Thymus (tissue), 11 donors: Measurements from ENCODE around the gene ABLIM2. TPM values are rescaled to one million over a fixed set of nuclear protein-coding genes. Genes with fewer than 3 reads are reported as not detected.

Source experiments
- DNase-seq, 9 donors: peaks; one replicate each; pipeline ENCODE4 v3.0.0-alpha.2; 2013; ENCODE audit warnings: low spot score in 9 of 9, low read depth in 6 of 9, missing footprints in 1 of 9
- H3K27ac ChIP-seq, 2 donors: one replicate each; pipeline ENCODE4 v1.5.1; 2013; ENCODE audit warnings: control low read depth in 1 of 2, low read depth in 1 of 2, low read length in 1 of 2, mild to moderate bottlenecking in 1 of 2, moderate library complexity in 1 of 2
- H3K27me3 ChIP-seq, 2 donors: one replicate each; pipeline ENCODE4 v1.5.1; 2013; ENCODE audit warnings: low read length in 1 of 2; ENCODE audit not compliant: control insufficient read depth in 2 of 2, insufficient read depth in 1 of 2
- H3K36me3 ChIP-seq, 2 donors: one replicate each; pipeline ENCODE4 v1.5.1; 2013; ENCODE audit warnings: low read length in 1 of 2, mild to moderate bottlenecking in 1 of 2, moderate library complexity in 1 of 2; ENCODE audit not compliant: control insufficient read depth in 2 of 2, insufficient read depth in 2 of 2
- H3K4me1 ChIP-seq, 2 donors: one replicate each; pipeline ENCODE4 v1.5.1; 2013; ENCODE audit warnings: low read length in 2 of 2; ENCODE audit not compliant: control insufficient read depth in 2 of 2, insufficient read depth in 2 of 2
- H3K4me3 ChIP-seq, 2 donors: one replicate each; pipeline ENCODE4 v1.5.1; 2013; ENCODE audit warnings: low read length in 2 of 2, control low read depth in 1 of 2, mild to moderate bottlenecking in 1 of 2
- H3K9me3 ChIP-seq, 2 donors: one replicate each; pipeline ENCODE4 v1.5.1; 2013; ENCODE audit warnings: low read length in 1 of 2, mild to moderate bottlenecking in 1 of 2; ENCODE audit not compliant: control insufficient read depth in 2 of 2, insufficient read depth in 1 of 2
- WGBS: extraction: QIAGEN DNeasy Blood & Tissue Kit; methylation state at CpG from one replicate; pipeline ENCODE4 v1.1.7; 2013; 5-methylcytosine and 5-hydroxymethylcytosine counted together
- polyA plus RNA-seq: library from polyadenylated mRNA; stranded (reverse); fragments of 200-250 nt; gene quantifications from one replicate; pipeline ENCODE4 v1.2.3, GENCODE V29; 2013
- total RNA-seq: library from RNA; stranded (reverse); fragments of 120-200 nt; gene quantifications from one replicate; pipeline ENCODE4 v1.2.4, GENCODE V29; 2013
- donor health status: healthy.

The ABLIM2 gene
- total and polyA plus RNA-seq, 2 donors = 1.0 to 7.4 TPM

DNA sequence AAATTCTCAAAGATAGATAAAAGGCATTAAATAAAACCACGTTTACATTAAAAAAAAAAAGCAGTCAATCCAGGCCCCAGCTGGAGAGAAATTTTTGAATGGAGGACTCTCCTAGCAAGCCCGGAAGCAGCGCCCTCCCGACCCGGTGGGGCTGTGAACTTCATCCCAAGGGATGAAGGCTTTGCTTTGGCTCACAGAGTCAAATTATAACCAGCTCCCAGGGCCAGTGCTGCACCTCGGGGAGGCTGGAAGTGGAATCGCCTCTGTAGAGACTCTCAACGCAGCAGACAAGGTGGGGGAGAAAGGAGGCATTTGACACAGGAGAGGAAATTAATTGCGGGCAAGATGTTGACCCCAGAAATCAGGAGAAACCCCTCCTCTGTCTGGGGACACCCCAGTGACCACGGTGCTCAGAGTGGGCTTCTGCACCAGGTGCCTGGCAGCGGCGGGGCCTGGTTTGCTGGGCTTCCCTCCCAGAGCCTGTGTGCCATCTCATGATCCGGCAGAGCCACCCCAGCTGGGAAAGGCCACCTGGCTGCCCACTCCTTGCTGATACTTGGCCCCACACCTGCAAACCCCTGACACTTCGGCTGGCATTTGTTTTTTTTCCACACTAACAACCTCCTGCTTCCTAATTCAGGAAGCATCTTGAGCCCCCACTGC is 71.7 kb downstream of the ABLIM2 start:
- 77% methylated on average over 14 of the region's 14 CpGs for WGBS
- H3K4me3 ChIP-seq = no peak overlapping the region
- DNase-seq = no peak
- H3K9me3 ChIP-seq = no peaks in the 10 kb centered on the region
- no peaks in the 10 kb centered on the region for H3K4me1 ChIP-seq
- H3K27me3 ChIP-seq = no peaks in the 10 kb centered on the region
- H3K27ac ChIP-seq = no peak overlapping the region
- no peaks in the 10 kb centered on the region for H3K36me3 ChIP-seq

DNA sequence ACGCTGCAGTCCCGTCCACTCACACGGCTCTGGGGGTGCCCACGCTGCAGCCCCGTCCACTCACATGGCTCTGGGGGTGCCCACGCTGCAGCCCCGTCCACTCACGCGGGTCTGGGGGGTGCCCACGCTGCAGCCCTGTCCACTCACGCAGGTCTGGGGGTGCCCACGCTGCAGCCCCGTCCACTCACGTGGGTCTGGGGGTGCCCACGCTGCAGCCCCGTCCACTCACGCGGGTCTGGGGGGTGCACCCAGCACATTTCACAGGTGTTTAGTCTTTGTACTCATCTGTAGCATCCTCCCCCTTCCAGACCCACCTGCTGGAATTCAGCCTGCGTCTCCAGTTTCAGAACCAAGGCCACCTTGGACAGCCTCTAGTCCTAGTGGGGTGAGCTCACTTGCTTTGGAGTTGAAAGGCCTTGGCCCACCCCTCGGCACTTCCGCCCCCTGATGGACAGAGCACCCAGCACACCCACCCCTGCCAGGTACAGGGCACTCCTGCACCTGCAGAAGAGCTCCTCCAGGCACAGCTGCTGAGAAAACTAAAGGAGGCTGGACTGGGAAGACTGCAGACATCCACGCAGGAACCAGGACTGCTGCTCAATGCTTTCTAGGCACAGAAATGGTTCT is 73.0 kb downstream of the ABLIM2 start:
- Histone ChIP-seq H3K36me3 (no peaks in the 10 kb centered on the region), H3K4me1 (no peaks in the 10 kb centered on the region), H3K9me3 (no peaks in the 10 kb centered on the region), H3K27me3 (peaks cover 0 to 7% of the 10 kb centered on the region in 2 donors), H3K27ac (no peak overlapping the region), H3K4me3 (no peak overlapping the region)
- WGBS = 92% methylated on average over 22 of the region's 22 CpGs
- no peak for DNase-seq

DNA sequence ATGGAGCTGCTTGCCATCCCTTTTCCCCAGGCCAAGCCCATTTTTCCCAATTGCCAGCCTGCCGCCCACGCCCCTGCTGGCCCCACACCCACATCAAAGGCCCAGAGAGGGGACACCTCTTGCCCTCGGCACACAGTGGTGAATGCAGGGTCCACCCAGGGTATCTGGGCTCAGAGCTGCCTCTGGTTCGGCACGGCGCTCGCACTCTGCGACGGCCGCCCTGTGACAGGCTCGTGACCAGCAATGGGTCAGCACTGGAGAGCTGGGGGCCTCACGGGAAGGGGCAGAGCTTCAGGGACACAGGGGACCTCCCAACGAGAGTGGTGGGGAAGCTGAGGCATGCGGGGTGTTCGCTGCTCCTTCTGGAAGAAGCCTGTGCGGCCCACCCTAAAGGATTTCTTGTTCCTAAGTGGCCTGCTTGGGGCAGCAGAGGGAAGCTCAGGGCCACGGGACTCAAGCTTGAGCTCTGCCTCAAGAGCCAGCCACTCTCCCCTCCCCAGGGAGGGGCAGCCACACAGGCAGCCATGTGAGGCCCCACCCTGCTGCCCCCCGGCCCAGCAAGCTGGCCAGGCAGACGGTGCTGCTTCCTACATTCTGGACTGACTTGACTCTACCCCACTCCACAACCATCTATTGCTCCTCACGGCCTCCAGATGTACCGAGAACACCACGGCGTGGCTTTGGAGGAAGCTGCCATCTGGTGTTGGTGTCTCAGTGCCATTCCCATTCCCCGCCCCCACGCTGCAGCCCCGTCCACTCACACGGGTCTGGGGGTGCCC is 73.7 kb downstream of the ABLIM2 start:
- WGBS = 90% methylated on average over 27 of the region's 27 CpGs
- H3K36me3 ChIP-seq = no peaks in the 10 kb centered on the region
- DNase-seq = no peak

DNA sequence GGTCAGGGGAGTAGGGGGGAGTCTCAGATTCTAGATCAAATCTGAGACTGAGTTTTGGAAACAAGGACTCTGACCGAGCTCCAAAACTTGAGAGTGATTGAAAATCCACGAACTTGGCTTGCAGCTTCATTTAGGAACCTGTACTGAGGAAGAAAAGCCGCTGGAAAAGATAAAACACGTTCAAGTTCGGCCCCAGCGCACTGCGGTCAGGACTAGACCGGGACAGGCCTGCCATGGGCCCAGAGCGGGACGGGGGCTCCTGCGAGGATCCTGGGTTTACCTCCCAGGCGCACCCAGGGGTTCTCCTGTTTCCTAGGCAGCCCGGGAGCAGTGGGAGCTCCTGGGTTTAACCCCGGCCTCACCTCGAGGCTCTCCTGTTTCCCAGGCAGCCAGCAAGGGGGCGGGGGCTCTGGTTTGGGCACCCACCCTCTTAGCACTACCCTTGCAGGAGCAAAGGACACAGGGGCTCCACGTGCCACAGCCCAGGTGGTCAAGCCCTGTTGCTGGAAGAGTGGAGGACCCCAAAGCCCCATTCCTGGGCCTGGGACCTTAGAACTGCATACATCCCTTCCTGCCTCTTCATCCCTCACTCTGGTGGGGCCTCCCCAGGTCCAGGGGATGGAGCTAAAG is 74.5 kb downstream of the ABLIM2 start:
- peaks cover 7 to 20% of the 10 kb centered on the region in 2 donors for H3K27me3 ChIP-seq
- H3K4me1 ChIP-seq = no peaks in the 10 kb centered on the region
- H3K36me3 ChIP-seq = no peaks in the 10 kb centered on the region
- 91% methylated on average over 17 of the region's 17 CpGs for WGBS
- no peaks in the 10 kb centered on the region for H3K9me3 ChIP-seq
- H3K4me3 ChIP-seq = no peak overlapping the region
- no peak for DNase-seq
- no peak overlapping the region for H3K27ac ChIP-seq

More for the DNA sequence above, 73.7 kb downstream of the ABLIM2 start:
- Histone ChIP-seq H3K27me3 (peaks cover 4 to 14% of the 10 kb centered on the region in 2 donors), H3K27ac (no peak overlapping the region), H3K4me1 (no peaks in the 10 kb centered on the region), H3K4me3 (no peak overlapping the region), H3K9me3 (no peaks in the 10 kb centered on the region)

DNA sequence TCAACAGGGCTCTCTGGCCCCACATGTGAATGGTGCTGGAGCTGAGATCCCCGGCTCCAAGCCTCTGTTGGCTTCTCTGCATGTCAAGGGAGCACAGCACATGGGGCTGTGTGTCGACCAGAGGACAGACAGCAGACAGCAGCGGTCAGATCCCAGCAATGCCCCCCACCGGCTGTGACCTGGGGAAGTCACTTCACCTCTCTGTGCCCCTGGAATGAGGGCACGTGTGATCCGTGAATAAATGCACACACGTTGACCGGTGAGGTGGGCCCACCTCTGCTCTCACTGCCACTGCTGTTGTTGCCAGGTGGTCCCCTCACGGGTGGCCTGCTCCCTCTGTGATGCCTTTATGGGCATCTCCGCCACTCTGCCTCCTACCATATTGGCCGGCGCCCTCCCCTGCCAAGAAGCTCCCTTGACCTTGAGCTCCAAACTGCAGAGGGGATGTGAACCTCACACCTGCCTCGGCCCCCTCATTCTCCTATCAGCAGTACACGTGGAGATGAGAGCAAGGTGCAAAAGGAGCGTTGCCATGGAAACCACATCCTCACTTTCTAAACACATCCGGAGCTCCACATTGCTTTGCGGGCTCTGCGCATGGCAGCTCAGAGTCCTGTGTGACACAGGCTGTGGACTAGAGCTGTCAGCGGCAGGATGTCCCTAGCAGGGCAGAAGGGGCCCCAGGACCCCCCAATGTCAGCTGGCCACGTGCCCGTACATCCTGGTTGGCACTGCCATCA is 75.4 kb downstream of the ABLIM2 start:
- no peak overlapping the region for H3K27ac ChIP-seq
- H3K4me3 ChIP-seq = no peak overlapping the region
- DNase-seq = no peak
- H3K36me3 ChIP-seq = no peaks in the 10 kb centered on the region
- WGBS = 88% methylated on average over 21 of the region's 21 CpGs
- H3K4me1 ChIP-seq = no peaks in the 10 kb centered on the region
- H3K9me3 ChIP-seq = no peaks in the 10 kb centered on the region
- H3K27me3 ChIP-seq = peaks cover 7 to 26% of the 10 kb centered on the region in 2 donors

DNA sequence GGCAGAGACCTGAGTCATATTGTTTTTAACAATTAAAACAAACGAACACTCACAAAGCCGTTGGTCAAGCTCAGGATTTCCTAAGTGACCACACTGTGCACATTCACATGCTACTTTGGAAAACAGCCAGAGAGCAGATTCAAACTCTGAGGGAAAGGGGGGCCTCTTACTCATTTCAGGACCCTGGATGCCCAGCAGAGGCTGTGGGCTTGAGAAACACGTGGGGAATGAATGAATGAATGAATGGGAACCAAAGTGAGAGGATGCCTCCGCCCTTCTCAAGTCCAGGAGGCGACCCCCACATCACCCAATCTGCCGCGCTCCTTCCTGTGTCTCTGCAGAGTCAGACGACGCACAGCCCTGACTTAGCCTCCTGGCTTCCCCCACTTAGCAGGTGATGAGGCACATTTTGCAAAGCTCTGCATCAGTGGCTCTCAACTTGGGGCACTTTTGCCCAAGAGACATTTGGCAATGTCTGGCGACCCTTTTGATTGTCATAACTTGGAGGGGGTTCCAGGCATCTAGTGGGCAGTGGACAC is 76.0 kb downstream of the ABLIM2 start:
- Histone ChIP-seq H3K27ac (no peak overlapping the region), H3K4me1 (no peaks in the 10 kb centered on the region), H3K27me3 (peaks cover 7 to 26% of the 10 kb centered on the region in 2 donors), H3K9me3 (no peaks in the 10 kb centered on the region), H3K4me3 (no peak overlapping the region), H3K36me3 (no peaks in the 10 kb centered on the region)
- 63% methylated on average over 10 of the region's 10 CpGs for WGBS
- DNase-seq = no peak

DNA sequence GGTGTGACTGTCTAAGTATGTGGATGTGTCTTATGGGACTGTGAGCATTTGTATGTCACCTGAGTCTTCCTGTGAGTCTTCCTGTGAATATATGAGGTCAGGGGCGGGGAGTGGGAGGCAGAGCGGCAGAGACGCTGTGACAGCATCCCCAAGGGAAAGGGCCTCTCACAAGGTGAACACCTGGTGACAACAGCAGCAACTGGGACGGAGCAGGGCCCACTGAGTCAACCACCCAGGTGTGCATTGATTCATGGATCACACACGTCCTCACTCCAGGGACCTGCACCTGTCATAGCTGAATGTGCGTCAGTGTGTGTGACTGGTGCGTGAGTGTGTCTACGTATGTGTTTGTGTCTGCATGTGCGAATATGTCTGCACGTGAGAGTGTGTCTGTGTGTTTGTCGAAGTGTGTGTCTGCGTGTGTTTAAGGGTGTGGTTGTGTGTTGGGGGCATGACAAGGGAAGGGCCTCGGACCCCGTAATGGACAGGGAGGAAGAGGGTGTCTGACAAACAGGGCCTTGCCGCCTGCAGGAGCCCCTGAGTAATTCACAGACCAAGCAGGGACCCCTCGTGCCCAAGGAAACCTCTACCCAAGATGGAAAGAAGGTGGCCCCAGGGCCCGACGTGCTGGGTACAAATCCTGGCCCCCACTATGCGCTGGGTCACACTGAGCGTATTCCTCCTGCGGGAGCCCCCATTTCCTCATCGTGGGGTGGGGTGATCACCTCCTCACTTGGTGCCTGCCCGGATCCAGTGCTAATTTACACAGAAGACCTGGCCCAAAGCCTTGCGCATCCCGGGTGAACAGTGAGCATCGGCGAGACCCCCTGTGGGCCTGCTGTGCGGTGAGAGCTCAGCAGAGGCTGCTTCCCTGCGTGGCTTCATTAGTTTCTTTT is 76.7 kb downstream of the ABLIM2 start:
- H3K4me3 ChIP-seq = no peak overlapping the region
- no peak overlapping the region for H3K27ac ChIP-seq
- H3K36me3 ChIP-seq = no peaks in the 10 kb centered on the region
- WGBS = 89% methylated on average over 29 of the region's 29 CpGs
- DNase-seq = no peak
- peaks cover 7 to 26% of the 10 kb centered on the region in 2 donors for H3K27me3 ChIP-seq
- no peaks in the 10 kb centered on the region for H3K4me1 ChIP-seq
- H3K9me3 ChIP-seq = no peaks in the 10 kb centered on the region

DNA sequence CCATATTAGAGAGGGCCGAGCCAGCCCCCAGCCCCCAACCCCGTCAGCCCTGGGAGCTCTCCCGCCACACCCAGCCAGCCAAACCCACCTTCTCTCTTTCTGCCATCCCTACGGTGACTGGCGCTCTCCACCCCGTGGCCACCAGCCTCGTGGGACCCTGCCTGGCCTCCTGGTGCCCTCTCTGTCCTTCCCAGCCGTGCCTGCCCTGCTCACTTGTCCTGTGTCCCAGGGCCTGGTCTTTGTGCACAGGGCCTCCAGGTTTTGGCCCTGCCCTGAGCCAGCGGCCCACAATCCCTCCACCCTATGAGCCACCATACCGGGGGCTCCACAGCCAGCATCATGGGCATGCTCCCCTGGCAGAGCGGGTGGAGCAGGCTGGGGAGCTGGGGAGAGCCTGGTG is 77.4 kb downstream of the ABLIM2 start:
- H3K9me3 ChIP-seq = no peaks in the 10 kb centered on the region
- H3K4me1 ChIP-seq = no peaks in the 10 kb centered on the region
- H3K4me3 ChIP-seq = no peak overlapping the region
- H3K36me3 ChIP-seq = no peaks in the 10 kb centered on the region
- no peak for DNase-seq
- peaks cover 7 to 26% of the 10 kb centered on the region in 2 donors for H3K27me3 ChIP-seq
- 90% methylated on average over 11 of the region's 11 CpGs for WGBS
- no peak overlapping the region for H3K27ac ChIP-seq
